Prostate gland (tissue), 2 donors: ENCODE results near the gene TMEM38A. TPM values are rescaled to one million over a fixed set of nuclear protein-coding genes. Genes with fewer than 3 reads are reported as not detected.

Experiments
- DNase-seq: peaks from one replicate; pipeline ENCODE4 v3.0.0-alpha.2; 2019; ENCODE audit warnings: low spot score
- H3K27ac ChIP-seq, 2 donors: fragments of 200-600 bp; sonication (generic); 2 replicates each; pipeline ENCODE4 v1.5.1; 2017 to 2019
- H3K27me3 ChIP-seq: fragments of 200-600 bp; sonication (generic); replicated peaks from 2 replicates; pipeline ENCODE4 v1.5.1; 2019; ENCODE audit not compliant: insufficient read depth
- H3K36me3 ChIP-seq, 2 donors: fragments of 200-600 bp; sonication (generic); 1 replicate in 1 of 2; 2 replicates in 1 of 2; pipeline versions ENCODE4 v1.5.1 to v1.8.1; 2017 to 2019
- H3K4me1 ChIP-seq: fragments of 200-600 bp; sonication (generic); replicated peaks from 2 replicates; pipeline ENCODE4 v1.5.1; 2019
- H3K4me3 ChIP-seq, 2 donors: fragments of 200-600 bp; sonication (generic); 2 replicates each; pipeline ENCODE4 v1.5.1; 2017 to 2019
- H3K9me3 ChIP-seq: fragments of 200-600 bp; sonication (generic); 2 replicates; pipeline ENCODE4 v1.5.1; 2017
- POLR2A ChIP-seq: fragments of 450-650 bp; IDR thresholded peaks from one replicate; pipeline ENCODE4 v1.6.1; 2016; ENCODE audit warnings: antibody characterized with exemption, mild to moderate bottlenecking
- POLR2AphosphoS5 ChIP-seq: sonication (generic); formaldehyde crosslinking; IDR thresholded peaks from one replicate; pipeline ENCODE4 v1.6.1; 2017; ENCODE audit warnings: antibody characterized with exemption
- WGBS: methylation state at CpG from one replicate; pipeline ENCODE4 v1.1.5; 2018; 5-methylcytosine and 5-hydroxymethylcytosine counted together
- intact Hi-C: fragments of 100-400 bp; cut with DNase I; formaldehyde crosslinking; loops from one replicate; pipeline ENCODE4 v1.14.2; 2022
- small RNA-seq, 2 donors: library from RNA; depleted of rRNA; stranded (forward); fragments of <200 nt; gene quantifications; one replicate each; pipeline ENCODE3, GENCODE V24; 2016
- total RNA-seq, 2 donors: library from RNA; depleted of rRNA; stranded (reverse); fragments of >200 nt; gene quantifications; one replicate each; pipeline ENCODE4 v1.1.0, GENCODE V29; 2016
- TF ChIP-seq, protein P1 (sequence below), 4 experiments: fragments of 200-600 bp in 2 of 4; fragments of 450-650 bp in 2 of 4; sonication (generic) in 2 of 4; IDR thresholded peaks; 1 replicate in 3 of 4; 2 replicates in 1 of 4; pipeline ENCODE4 v1.5.1; 2016 to 2019; ENCODE audit warnings: antibody characterized with exemption in 4 of 4, mild to moderate bottlenecking in 2 of 4, moderate library complexity in 2 of 4

Gene TMEM38A
- total RNA-seq, 2 donors from 2014 or later, result 11.7 to 20.6 TPM

DNA sequence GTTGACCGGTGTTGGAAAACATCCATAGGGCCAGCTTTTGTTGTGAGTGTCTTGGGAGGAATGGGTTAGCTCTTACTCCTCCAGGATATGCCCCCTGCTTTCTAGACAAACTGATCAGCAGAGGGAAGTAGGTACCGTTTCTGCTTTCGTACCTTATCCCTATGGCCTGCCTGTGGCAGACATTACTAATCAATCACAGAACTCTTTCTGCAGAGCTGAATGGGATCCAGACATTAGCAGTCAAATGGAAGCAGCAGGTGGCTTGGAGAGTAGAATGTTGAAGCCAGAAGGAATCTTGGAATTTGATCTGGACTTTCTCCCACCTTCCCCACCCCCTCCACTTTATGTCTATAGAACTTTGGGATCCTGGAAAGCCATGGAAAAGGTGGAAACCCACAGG is 75.8 kb downstream of the TMEM38A start:
- 79% methylated on average over 3 of the region's 3 CpGs for WGBS
- Histone ChIP-seq H3K36me3 (no peaks in the 10 kb centered on the region), H3K27ac (peak overlapping the region; percentile 34 to 73), H3K27me3 (no peaks in the 10 kb centered on the region), H3K4me3 (no peak overlapping the region), H3K9me3 (no peaks in the 10 kb centered on the region), H3K4me1 (peaks cover 2% of the 10 kb centered on the region)
- intact Hi-C loops, result loop anchor here (10.0 kb wide), 1 partner anchor 88 kb away; the partner anchor contains the start of gene SIN3B
- TF ChIP-seq, protein P1, sequence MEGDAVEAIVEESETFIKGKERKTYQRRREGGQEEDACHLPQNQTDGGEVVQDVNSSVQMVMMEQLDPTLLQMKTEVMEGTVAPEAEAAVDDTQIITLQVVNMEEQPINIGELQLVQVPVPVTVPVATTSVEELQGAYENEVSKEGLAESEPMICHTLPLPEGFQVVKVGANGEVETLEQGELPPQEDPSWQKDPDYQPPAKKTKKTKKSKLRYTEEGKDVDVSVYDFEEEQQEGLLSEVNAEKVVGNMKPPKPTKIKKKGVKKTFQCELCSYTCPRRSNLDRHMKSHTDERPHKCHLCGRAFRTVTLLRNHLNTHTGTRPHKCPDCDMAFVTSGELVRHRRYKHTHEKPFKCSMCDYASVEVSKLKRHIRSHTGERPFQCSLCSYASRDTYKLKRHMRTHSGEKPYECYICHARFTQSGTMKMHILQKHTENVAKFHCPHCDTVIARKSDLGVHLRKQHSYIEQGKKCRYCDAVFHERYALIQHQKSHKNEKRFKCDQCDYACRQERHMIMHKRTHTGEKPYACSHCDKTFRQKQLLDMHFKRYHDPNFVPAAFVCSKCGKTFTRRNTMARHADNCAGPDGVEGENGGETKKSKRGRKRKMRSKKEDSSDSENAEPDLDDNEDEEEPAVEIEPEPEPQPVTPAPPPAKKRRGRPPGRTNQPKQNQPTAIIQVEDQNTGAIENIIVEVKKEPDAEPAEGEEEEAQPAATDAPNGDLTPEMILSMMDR (IDR thresholded peaks at IDR 0.05), result no peak
- TF ChIP-seq POLR2A (no peak), POLR2AphosphoS5 (no peak)
- no peak for DNase-seq

DNA sequence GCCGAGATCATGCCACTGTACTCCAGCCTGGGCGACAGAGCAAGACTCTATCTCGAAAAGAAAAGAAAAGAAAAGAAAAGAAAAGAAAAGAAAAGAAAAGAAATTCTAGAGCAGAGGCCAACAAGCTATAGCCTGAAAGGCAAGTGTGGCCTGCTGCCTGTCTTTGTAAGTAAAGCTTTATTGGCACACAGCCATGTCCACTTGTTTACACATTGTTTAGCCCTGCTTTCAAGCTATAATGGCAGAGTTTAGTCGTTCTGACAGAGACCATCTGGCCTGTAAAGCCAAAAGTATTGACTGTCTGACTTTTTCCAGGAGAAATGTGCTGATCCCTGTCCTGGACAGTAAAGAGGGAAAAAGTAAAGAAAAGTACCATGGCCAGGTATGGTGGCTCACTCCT is 77.0 kb downstream of the TMEM38A start:
- TF ChIP-seq POLR2A (no peak), POLR2AphosphoS5 (peak; percentile 58)
- TF ChIP-seq, protein P1 (IDR thresholded peaks at IDR 0.05), result no peak
- peaks cover 2% of the 10 kb centered on the region for H3K4me1 ChIP-seq
- H3K9me3 ChIP-seq, result no peaks in the 10 kb centered on the region
- H3K36me3 ChIP-seq, result no peaks in the 10 kb centered on the region
- WGBS, result 52% methylated on average over 4 of the region's 4 CpGs
- no peaks in the 10 kb centered on the region for H3K27me3 ChIP-seq
- intact Hi-C loops, result loop anchor here (10.0 kb wide), 1 partner anchor 87 kb away; the partner anchor contains the start of gene SIN3B
- peak; percentile 59 for DNase-seq
- peak overlapping the region; percentile 34 to 73 for H3K27ac ChIP-seq
- H3K4me3 ChIP-seq, result no peak overlapping the region

DNA sequence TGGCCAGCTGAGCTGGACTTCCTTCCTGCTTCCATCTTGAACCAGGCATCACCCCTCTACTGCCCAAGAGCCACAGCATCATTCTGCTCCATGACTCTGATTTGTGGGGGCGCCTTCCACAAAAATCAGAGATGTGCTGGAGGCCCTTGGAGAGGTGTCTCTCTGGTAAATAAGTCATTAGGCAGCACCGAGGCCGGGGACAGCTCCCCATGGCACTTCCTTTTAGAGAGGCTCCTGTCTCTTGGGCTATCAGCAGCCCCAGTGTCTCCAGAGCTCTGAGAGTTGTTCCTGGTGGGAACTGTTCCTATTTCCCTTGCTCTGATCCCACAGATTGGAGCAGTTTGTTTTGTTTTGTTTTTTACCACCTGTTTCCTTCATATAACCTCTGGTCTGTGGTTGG is 78.6 kb downstream of the TMEM38A start:
- no peak overlapping the region for H3K27ac ChIP-seq
- no peak overlapping the region for H3K4me3 ChIP-seq
- intact Hi-C loops, result loop anchor here (10.0 kb wide), 1 partner anchor 85 kb away; the partner anchor contains the start of gene SIN3B
- no peak for DNase-seq
- peaks cover 2% of the 10 kb centered on the region for H3K4me1 ChIP-seq
- no peaks in the 10 kb centered on the region for H3K36me3 ChIP-seq
- H3K27me3 ChIP-seq, result no peaks in the 10 kb centered on the region
- no peaks in the 10 kb centered on the region for H3K9me3 ChIP-seq
- TF ChIP-seq POLR2A (no peak), POLR2AphosphoS5 (no peak)
- TF ChIP-seq, protein P1 (IDR thresholded peaks at IDR 0.05), result no peak
- WGBS, result 58% methylated on average over 3 of the region's 3 CpGs

Small RNA genes within 50 kb of the gene (small RNA-seq; reads per million reads assigned to genes)
- gene AC008737.2, result 0 reads per million in 2 donors

Other genes starting within 250 kb of the TMEM38A start
- 10 to 100 TPM; 18.4 to 30.4 TPM for gene EPS15L1, start 189.2 kb upstream of the TMEM38A start, total RNA-seq
- gene CALR3, start 165.0 kb upstream of the TMEM38A start, total RNA-seq, result 10 to 100 TPM in 1 of 2 donors, under 1 TPM in 1; 0.91 to 10.1 TPM
- 10 to 100 TPM in 1 of 2 donors, 1 to 10 TPM in 1; 8.0 to 13.7 TPM for gene C19orf44, start 164.7 kb upstream of the TMEM38A start, total RNA-seq
- 10 to 100 TPM; 20.9 to 32.7 TPM for gene CHERP, start 118.7 kb upstream of the TMEM38A start, total RNA-seq
- 10 to 100 TPM; 42.0 to 69.1 TPM for gene SLC35E1, start 88.7 kb upstream of the TMEM38A start, total RNA-seq
- 10 to 100 TPM; 13.5 to 29.9 TPM for gene MED26, start 32.9 kb upstream of the TMEM38A start, total RNA-seq
- 100 to 1,000 TPM; 146 to 171 TPM for gene SMIM7, start 995 bp upstream of the TMEM38A start, total RNA-seq
- 10 to 100 TPM; 15.8 to 41.3 TPM for gene NWD1, start 58.7 kb downstream of the TMEM38A start, total RNA-seq
- gene SIN3B, start 168.3 kb downstream of the TMEM38A start, total RNA-seq, result 100 to 1,000 TPM in 1 of 2 donors, 10 to 100 TPM in 1; 37.8 to 159 TPM
- 1 to 10 TPM in 1 of 2 donors, under 1 TPM in 1; 0.36 to 6.2 TPM for gene F2RL3, start 227.9 kb downstream of the TMEM38A start, total RNA-seq